ENCODE results near the gene SIX5.
"Not testable (repeated sequence)": the region's sequence is repeated elsewhere in the genome, so short reads cannot be mapped to it uniquely, and the experiment has no call there.

SIX5 gene

GRCh38 chr19:45754323-45754722 is 14.7 kb downstream of the SIX5 start:
- DNase-seq (ENCODE audit: low read depth in 2 of 2): no peak

- DNase-seq (ENCODE audit: low read depth in 2 of 2): no peak
Observed at GRCh38 chr19:45753548-45753947, 15.5 kb downstream of the SIX5 start.

- no peak for DNase-seq (ENCODE audit: low read depth in 2 of 2)
Observed at GRCh38 chr19:45752639-45753038, 16.4 kb downstream of the SIX5 start.

GRCh38 chr19:45751483-45751882 is 17.6 kb downstream of the SIX5 start:
- not testable (repeated sequence) for DNase-seq (ENCODE audit: low read depth in 2 of 2)

GRCh38 chr19:45747513-45747912 is 21.5 kb downstream of the SIX5 start:
- no peak for DNase-seq (ENCODE audit: low read depth in 2 of 2)

- no peak for DNase-seq (ENCODE audit: low read depth in 2 of 2)
Observed at GRCh38 chr19:45746866-45747265, 22.2 kb downstream of the SIX5 start.

GRCh38 chr19:45745606-45746005 is 23.4 kb downstream of the SIX5 start:
- no peak for DNase-seq (ENCODE audit: low read depth in 2 of 2)

GRCh38 chr19:45742969-45743368 is 26.1 kb downstream of the SIX5 start:
- DNase-seq (ENCODE audit: low read depth in 2 of 2): no peak

- DNase-seq (ENCODE audit: low read depth in 2 of 2): no peak
Observed at GRCh38 chr19:45739498-45740439, 29.3 kb downstream of the SIX5 start.

GRCh38 chr19:45733160-45733810 is 35.8 kb downstream of the SIX5 start, which contains the start of gene MEIOSIN:
TSS of gene MEIOSIN (plus strand) at chr19:45733439. CDS start at chr19:45735377, 1,938 bp downstream.
- DNase-seq (ENCODE audit: low read depth in 2 of 2): no peak

GRCh38 chr19:45730368-45731288 is 38.4 kb downstream of the SIX5 start, which contains the start of gene FBXO46:
TSS of gene FBXO46 (minus strand) at chr19:45730896. CDS start at chr19:45713495, 17,401 bp downstream.
- DNase-seq (ENCODE audit: low read depth in 2 of 2): peak; percentile 93

- DNase-seq (ENCODE audit: low read depth in 2 of 2): no peak
Observed at GRCh38 chr19:45729800-45730290, 39.2 kb downstream of the SIX5 start.

GRCh38 chr19:45728683-45729082 is 40.4 kb downstream of the SIX5 start:
- DNase-seq (ENCODE audit: low read depth in 2 of 2): not testable (repeated sequence)

- DNase-seq (ENCODE audit: low read depth in 2 of 2): not testable (repeated sequence)
Observed at GRCh38 chr19:45720065-45720464, 49.0 kb downstream of the SIX5 start.

- no peak for DNase-seq (ENCODE audit: low read depth in 2 of 2)
Observed at GRCh38 chr19:45717983-45718650, 50.9 kb downstream of the SIX5 start.

GRCh38 chr19:45717131-45717982 is 51.7 kb downstream of the SIX5 start:
- DNase-seq (ENCODE audit: low read depth in 2 of 2): peak; percentile 92 to 96

GRCh38 chr19:45716359-45717130 is 52.5 kb downstream of the SIX5 start:
- no peak for DNase-seq (ENCODE audit: low read depth in 2 of 2)

- DNase-seq (ENCODE audit: low read depth in 2 of 2): no peak
Observed at GRCh38 chr19:45715139-45715538, 53.9 kb downstream of the SIX5 start.
